GM12878 (cell line): ENCODE measurements around the gene SPAG16.

Experiments used
- BCL11A ChIP-seq: IDR thresholded peaks from 2 replicates; pipeline ENCODE4 v1.6.1; 2011; ENCODE audit warnings: low read depth, low read length
- DPF2 ChIP-seq: fragments of 450-650 bp; IDR thresholded peaks from 2 replicates; pipeline ENCODE4 v1.6.1; 2017; ENCODE audit warnings: mild to moderate bottlenecking
- NBN ChIP-seq: fragments of 450-650 bp; IDR thresholded peaks from 2 replicates; pipeline ENCODE4 v1.6.1; 2016
- RAD21 ChIP-seq: IDR thresholded peaks from 2 replicates; pipeline ENCODE4 v1.6.1; 2011; ENCODE audit warnings: mild to moderate bottlenecking, low read depth, low read length, moderate library complexity; ENCODE audit not compliant: insufficient read depth
- SMAD5 ChIP-seq: IDR thresholded peaks from 2 replicates; pipeline ENCODE4 v1.6.1; 2016; ENCODE audit warnings: antibody characterized with exemption, low read depth
- SP1 ChIP-seq: IDR thresholded peaks from one replicate; pipeline ENCODE4 v1.6.1; 2011; ENCODE audit warnings: low read depth, low read length
- TF ChIP-seq, protein P1 (sequence below): fragments of 450-650 bp; IDR thresholded peaks from 2 replicates; pipeline ENCODE4 v1.6.1; 2016; ENCODE audit warnings: mild to moderate bottlenecking, moderate library complexity, borderline replicate concordance
- TF ChIP-seq, protein P2 (sequence below), 3 experiments: IDR thresholded peaks in 2 of 3; conservative IDR thresholded peaks in 1 of 3; 2 replicates each; pipeline ENCODE4 v1.5.1; 2011; ENCODE audit warnings: low read depth in 3 of 3, low read length in 3 of 3, mild to moderate bottlenecking in 3 of 3, control low read depth in 2 of 3, moderate library complexity in 2 of 3, inconsistent platforms in 1 of 3, mixed read lengths in 1 of 3; ENCODE audit not compliant: control insufficient read depth in 2 of 3, insufficient read depth in 1 of 3; ENCODE audit errors: extremely low read depth in 1 of 3

DNA sequence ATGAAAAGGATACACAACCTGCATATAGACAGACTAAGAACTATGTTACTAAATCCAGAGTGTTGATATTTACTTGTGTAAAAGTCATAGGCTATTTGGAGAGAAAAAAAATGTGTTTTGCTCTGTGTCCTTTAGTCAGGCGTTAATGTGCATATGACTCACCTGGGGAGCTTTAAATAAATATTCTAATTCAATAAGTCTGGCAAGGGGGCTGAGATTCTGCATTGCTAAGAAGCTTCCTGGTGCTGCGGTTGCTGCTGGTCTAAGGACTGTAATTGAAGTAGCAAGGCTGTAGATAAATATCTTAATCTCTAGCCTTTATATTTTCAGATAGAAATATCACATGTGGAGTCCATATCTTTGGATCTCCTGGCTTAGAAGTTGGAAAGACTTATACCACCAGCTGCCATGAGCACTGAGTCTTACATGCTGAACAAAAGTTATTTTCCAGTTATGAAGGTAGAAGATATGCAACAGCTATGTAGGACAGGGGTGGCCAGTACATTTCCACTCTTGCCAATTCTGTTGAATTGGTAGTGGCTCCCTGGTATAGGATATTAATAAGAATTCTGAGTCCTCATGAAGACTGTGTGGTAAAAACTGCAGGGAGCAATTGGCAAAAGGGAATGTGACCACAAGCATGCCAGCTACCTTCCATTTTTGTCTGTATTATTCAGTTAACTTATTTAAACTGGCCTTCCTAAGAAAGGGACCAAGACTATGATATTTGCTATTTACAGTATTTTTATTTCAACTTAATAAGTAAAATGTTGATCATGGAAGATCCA, 4.8 kb downstream of the SPAG16 start:
- no peak for TF ChIP-seq SP1
- TF ChIP-seq BCL11A: no peak
- TF ChIP-seq, protein P1, sequence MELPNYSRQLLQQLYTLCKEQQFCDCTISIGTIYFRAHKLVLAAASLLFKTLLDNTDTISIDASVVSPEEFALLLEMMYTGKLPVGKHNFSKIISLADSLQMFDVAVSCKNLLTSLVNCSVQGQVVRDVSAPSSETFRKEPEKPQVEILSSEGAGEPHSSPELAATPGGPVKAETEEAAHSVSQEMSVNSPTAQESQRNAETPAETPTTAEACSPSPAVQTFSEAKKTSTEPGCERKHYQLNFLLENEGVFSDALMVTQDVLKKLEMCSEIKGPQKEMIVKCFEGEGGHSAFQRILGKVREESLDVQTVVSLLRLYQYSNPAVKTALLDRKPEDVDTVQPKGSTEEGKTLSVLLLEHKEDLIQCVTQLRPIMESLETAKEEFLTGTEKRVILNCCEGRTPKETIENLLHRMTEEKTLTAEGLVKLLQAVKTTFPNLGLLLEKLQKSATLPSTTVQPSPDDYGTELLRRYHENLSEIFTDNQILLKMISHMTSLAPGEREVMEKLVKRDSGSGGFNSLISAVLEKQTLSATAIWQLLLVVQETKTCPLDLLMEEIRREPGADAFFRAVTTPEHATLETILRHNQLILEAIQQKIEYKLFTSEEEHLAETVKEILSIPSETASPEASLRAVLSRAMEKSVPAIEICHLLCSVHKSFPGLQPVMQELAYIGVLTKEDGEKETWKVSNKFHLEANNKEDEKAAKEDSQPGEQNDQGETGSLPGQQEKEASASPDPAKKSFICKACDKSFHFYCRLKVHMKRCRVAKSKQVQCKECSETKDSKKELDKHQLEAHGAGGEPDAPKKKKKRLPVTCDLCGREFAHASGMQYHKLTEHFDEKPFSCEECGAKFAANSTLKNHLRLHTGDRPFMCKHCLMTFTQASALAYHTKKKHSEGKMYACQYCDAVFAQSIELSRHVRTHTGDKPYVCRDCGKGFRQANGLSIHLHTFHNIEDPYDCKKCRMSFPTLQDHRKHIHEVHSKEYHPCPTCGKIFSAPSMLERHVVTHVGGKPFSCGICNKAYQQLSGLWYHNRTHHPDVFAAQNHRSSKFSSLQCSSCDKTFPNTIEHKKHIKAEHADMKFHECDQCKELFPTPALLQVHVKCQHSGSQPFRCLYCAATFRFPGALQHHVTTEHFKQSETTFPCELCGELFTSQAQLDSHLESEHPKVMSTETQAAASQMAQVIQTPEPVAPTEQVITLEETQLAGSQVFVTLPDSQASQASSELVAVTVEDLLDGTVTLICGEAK: no peak
- TF ChIP-seq RAD21: no peak
- TF ChIP-seq, protein P2, sequence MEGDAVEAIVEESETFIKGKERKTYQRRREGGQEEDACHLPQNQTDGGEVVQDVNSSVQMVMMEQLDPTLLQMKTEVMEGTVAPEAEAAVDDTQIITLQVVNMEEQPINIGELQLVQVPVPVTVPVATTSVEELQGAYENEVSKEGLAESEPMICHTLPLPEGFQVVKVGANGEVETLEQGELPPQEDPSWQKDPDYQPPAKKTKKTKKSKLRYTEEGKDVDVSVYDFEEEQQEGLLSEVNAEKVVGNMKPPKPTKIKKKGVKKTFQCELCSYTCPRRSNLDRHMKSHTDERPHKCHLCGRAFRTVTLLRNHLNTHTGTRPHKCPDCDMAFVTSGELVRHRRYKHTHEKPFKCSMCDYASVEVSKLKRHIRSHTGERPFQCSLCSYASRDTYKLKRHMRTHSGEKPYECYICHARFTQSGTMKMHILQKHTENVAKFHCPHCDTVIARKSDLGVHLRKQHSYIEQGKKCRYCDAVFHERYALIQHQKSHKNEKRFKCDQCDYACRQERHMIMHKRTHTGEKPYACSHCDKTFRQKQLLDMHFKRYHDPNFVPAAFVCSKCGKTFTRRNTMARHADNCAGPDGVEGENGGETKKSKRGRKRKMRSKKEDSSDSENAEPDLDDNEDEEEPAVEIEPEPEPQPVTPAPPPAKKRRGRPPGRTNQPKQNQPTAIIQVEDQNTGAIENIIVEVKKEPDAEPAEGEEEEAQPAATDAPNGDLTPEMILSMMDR (IDR thresholded peaks at IDR 0.05 in 2 of 3, conservative IDR thresholded peaks at IDR 0.05 in 1 of 3; ENCODE audit: control insufficient read depth in 2 of 3, extremely low read depth in 1 of 3, insufficient read depth in 1 of 3, low read depth in 3 of 3, low read length in 3 of 3): no peak
- TF ChIP-seq NBN: no peak
- TF ChIP-seq SMAD5: no peak
- no peak for TF ChIP-seq DPF2
